Activated CD4-positive, alpha-beta T cell treated with anti-CD3 and anti-CD28 coated beads for 36 hours (primary cell): ENCODE results near the gene SPDYE2B. TPM values are rescaled to one million over a fixed set of nuclear protein-coding genes. Genes with fewer than 3 reads are reported as not detected.
"Not testable (repeated sequence)": the region's sequence is repeated elsewhere in the genome, so short reads cannot be mapped to it uniquely, and the experiment has no call there.

Experiments
- ATAC-seq: fragments of 200-7000 bp; cut with Tn5 transposase; one replicate; pipeline ENCODE4 v1.10.0; 2021; ENCODE audit warnings: mild to moderate bottlenecking, moderate library complexity
- CTCF ChIA-PET: fragments of 350-600 bp; sonication (Branson Sonifier 250); formaldehyde crosslinking; loops from one replicate; lab custom pipeline; 2021; ENCODE audit warnings: antibody characterized with exemption; lab: Charles Lee
- POLR2A ChIA-PET: fragments of 350-600 bp; sonication (Branson Sonifier 250); formaldehyde crosslinking; loops from one replicate; lab custom pipeline; 2021; ENCODE audit warnings: antibody characterized with exemption, inconsistent platforms; lab: Charles Lee
- DNase-seq: peaks from one replicate; pipeline ENCODE4 v3.0.0-alpha.2; 2020
- H3K27ac Mint-ChIP-seq: one replicate; pipeline ENCODE4 v1.8.0; 2021; ENCODE audit warnings: mixed read lengths
- H3K27me3 Mint-ChIP-seq: one replicate; pipeline ENCODE4 v1.8.0; 2021; ENCODE audit warnings: mixed read lengths
- H3K36me3 Mint-ChIP-seq: one replicate; pipeline ENCODE4 v1.8.0; 2021; ENCODE audit warnings: low read depth, mixed read lengths
- H3K4me1 Mint-ChIP-seq: one replicate; pipeline ENCODE4 v1.8.0; 2021; ENCODE audit warnings: mixed read lengths
- H3K4me3 Mint-ChIP-seq: one replicate; pipeline ENCODE4 v1.8.0; 2021; ENCODE audit warnings: mild to moderate bottlenecking, moderate library complexity, mixed read lengths
- H3K9me3 Mint-ChIP-seq: one replicate; pipeline ENCODE4 v1.8.0; 2021; ENCODE audit warnings: low read depth, mixed read lengths
- intact Hi-C, 2 experiments: fragments of 100-400 bp; cut with DNase I in 1 of 2; cut with micrococcal nuclease in 1 of 2; formaldehyde crosslinking; loops; one replicate each; pipeline versions ENCODE4 v1.14.2 to v1.15.1; 2022 to 2024; cut with DNase I, micrococcal nuclease
- total RNA-seq, 2 experiments: library from RNA; stranded (reverse); gene quantifications; one replicate each; pipeline ENCODE4 v1.2.3, GENCODE V29; 2021

Gene SPDYE2B, protein sequence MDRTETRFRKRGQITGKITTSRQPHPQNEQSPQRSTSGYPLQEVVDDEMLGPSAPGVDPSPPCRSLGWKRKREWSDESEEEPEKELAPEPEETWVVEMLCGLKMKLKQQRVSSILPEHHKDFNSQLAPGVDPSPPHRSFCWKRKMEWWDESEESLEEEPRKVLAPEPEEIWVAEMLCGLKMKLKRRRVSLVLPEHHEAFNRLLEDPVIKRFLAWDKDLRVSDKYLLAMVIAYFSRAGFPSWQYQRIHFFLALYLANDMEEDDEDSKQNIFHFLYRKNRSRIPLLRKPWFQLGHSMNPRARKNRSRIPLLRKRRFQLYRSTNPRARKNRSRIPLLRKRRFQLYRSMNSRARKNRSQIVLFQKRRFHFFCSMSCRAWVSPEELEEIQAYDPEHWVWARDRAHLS
- not detected for total RNA-seq

DNA sequence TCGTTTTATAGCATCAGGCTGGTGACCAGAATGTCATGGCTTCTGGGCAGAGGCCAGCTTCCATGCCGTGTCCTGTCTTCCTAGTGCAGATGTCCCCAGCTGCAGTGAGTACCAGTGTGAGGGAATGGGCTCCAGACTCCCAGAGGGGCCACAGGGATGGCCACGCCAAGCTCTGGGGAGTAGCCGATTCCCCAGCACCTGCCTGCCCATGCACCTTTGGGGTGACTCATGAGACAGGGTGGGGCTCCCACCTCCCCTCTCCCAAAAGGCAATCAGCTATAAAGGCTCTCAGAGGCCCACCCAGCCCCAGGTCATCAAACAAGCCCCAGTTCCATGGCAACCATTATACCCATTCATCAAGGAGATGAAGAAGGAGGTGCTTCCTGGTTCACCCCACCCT is at the start of gene SPDYE2B:
Gene SPDYE2B, plus strand, starts transcription at position 396 of the 400 bp plus-strand sequence. CDS start 2,030 bp downstream, outside the sequence.
- intact Hi-C loops, POLR2A ChIA-PET, H3K9me3 Mint-ChIP-seq, H3K4me3 Mint-ChIP-seq, ATAC-seq, H3K27ac Mint-ChIP-seq, H3K27me3 Mint-ChIP-seq, H3K4me1 Mint-ChIP-seq, DNase-seq, H3K36me3 Mint-ChIP-seq, CTCF ChIA-PET: not testable (repeated sequence)

DNA sequence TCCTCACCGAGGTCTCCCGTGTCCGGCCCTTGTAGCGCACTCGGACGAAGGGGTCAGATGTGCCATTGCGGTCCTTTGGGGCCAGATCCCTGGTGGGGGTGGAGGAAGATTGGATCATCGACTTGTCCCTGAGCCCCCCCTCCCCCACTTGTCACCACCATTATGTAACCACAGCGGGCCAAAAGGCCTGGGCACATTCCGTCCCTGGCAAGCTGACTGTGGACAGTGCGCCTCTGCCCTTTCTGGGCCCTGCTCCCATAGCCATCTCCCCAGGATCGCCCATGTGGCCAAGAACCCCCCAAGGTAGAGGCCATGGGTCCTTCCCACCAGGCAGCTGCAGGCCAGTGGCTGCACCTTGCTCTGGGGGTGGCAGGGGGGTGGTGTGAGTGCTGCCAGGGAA is 47.8 kb upstream of the SPDYE2B start:
- POLR2A ChIA-PET, H3K27ac Mint-ChIP-seq, H3K4me3 Mint-ChIP-seq, intact Hi-C loops, DNase-seq, H3K9me3 Mint-ChIP-seq, H3K4me1 Mint-ChIP-seq, H3K36me3 Mint-ChIP-seq, H3K27me3 Mint-ChIP-seq, CTCF ChIA-PET, ATAC-seq: not testable (repeated sequence)

- H3K27ac Mint-ChIP-seq, H3K36me3 Mint-ChIP-seq, intact Hi-C loops, H3K4me1 Mint-ChIP-seq, H3K4me3 Mint-ChIP-seq, CTCF ChIA-PET, POLR2A ChIA-PET, H3K9me3 Mint-ChIP-seq, DNase-seq, H3K27me3 Mint-ChIP-seq: not testable (repeated sequence)
- ATAC-seq, result peak; percentile 20
Observed at GRCh38 chr7:102604431-102605145, 45.5 kb upstream of the SPDYE2B start.

- intact Hi-C loops, ATAC-seq, H3K27me3 Mint-ChIP-seq, H3K36me3 Mint-ChIP-seq, DNase-seq, H3K4me1 Mint-ChIP-seq, H3K9me3 Mint-ChIP-seq, H3K27ac Mint-ChIP-seq, POLR2A ChIA-PET, CTCF ChIA-PET, H3K4me3 Mint-ChIP-seq: not testable (repeated sequence)
Observed at GRCh38 chr7:102606848-102607247, 43.3 kb upstream of the SPDYE2B start.

- H3K4me3 Mint-ChIP-seq, H3K27me3 Mint-ChIP-seq, H3K9me3 Mint-ChIP-seq, DNase-seq, CTCF ChIA-PET, H3K36me3 Mint-ChIP-seq, POLR2A ChIA-PET, intact Hi-C loops, H3K27ac Mint-ChIP-seq, ATAC-seq, H3K4me1 Mint-ChIP-seq: not testable (repeated sequence)
Observed at GRCh38 chr7:102609734-102610133, 40.4 kb upstream of the SPDYE2B start.

- H3K4me1 Mint-ChIP-seq, intact Hi-C loops, H3K36me3 Mint-ChIP-seq, H3K27me3 Mint-ChIP-seq, DNase-seq, POLR2A ChIA-PET, ATAC-seq, H3K9me3 Mint-ChIP-seq, H3K27ac Mint-ChIP-seq, H3K4me3 Mint-ChIP-seq, CTCF ChIA-PET: not testable (repeated sequence)
Observed at GRCh38 chr7:102610441-102610840, 39.7 kb upstream of the SPDYE2B start.

DNA sequence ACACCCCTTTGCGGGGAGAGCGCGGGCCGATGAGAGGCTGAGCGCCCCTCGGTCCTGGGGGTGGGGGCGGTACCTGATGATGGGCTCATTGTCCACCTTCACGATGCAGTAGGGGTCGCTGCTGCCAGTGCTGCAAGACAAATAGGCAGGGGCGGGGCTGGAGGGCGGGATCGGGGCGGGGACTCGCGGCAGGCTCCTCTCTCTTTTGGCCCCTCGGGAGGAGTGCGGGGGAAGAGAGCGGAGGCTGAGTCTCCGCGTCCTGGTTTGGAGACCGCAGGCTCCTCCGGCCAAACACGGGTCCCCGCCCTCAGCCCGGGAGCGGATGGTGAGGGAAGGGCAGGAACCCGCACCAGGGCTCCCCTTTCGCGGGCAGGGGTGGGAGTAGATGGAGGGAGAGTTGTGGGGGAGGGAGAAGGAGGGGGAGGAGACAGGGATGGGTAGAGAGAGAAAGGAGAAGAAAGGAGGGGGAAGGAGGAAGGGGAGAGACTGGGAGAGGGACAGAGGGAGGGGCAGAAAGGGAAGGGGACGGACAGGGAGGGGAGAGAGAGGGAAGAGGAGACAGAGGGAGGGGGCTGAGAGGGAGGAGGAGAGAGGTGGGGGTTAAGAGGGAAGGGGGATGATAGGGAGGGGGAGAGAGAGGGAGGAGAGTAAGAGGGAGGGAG is 39.0 kb upstream of the SPDYE2B start:
- H3K27me3 Mint-ChIP-seq, POLR2A ChIA-PET, H3K4me1 Mint-ChIP-seq, H3K4me3 Mint-ChIP-seq, DNase-seq, H3K27ac Mint-ChIP-seq, intact Hi-C loops, CTCF ChIA-PET, H3K36me3 Mint-ChIP-seq, H3K9me3 Mint-ChIP-seq: not testable (repeated sequence)
- ATAC-seq, result peak; percentile 78

GRCh38 chr7:102611675-102612325 is 38.3 kb upstream of the SPDYE2B start:
- CTCF ChIA-PET, H3K27me3 Mint-ChIP-seq, H3K27ac Mint-ChIP-seq, ATAC-seq, intact Hi-C loops, H3K9me3 Mint-ChIP-seq, H3K4me3 Mint-ChIP-seq, H3K36me3 Mint-ChIP-seq, POLR2A ChIA-PET, H3K4me1 Mint-ChIP-seq: not testable (repeated sequence)
- peak; percentile 12 for DNase-seq

- H3K4me1 Mint-ChIP-seq, CTCF ChIA-PET, intact Hi-C loops, H3K27me3 Mint-ChIP-seq, H3K4me3 Mint-ChIP-seq, H3K36me3 Mint-ChIP-seq, POLR2A ChIA-PET, H3K27ac Mint-ChIP-seq, H3K9me3 Mint-ChIP-seq: not testable (repeated sequence)
- ATAC-seq (peak; percentile 6), DNase-seq (peak; percentile 28)
Observed at GRCh38 chr7:102613575-102614345, 36.4 kb upstream of the SPDYE2B start.

GRCh38 chr7:102614346-102614697 is 35.8 kb upstream of the SPDYE2B start:
- H3K9me3 Mint-ChIP-seq, CTCF ChIA-PET, H3K4me3 Mint-ChIP-seq, intact Hi-C loops, ATAC-seq, POLR2A ChIA-PET, H3K4me1 Mint-ChIP-seq, DNase-seq, H3K27ac Mint-ChIP-seq, H3K27me3 Mint-ChIP-seq, H3K36me3 Mint-ChIP-seq: not testable (repeated sequence)

DNA sequence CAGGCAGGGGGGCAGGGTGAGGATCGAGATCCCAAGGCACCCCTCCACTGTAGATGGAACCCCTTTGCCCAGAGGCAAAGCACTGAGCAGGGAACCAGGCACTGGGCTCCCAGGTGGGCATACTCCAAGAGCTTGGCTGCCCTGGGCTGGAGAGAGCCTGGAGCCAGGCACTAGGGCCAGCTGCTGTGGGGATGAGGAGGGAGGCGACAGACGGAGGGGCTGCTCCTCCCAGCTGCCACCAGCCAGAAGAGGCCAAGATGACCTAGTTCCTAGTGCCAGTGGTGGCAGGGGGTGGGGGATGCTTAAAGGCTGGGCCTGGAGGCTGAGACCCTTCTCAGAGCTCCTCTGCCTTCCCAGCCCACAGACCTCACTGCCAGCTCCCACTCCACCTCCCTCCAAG is 35.2 kb upstream of the SPDYE2B start:
- POLR2A ChIA-PET, H3K27ac Mint-ChIP-seq, H3K4me1 Mint-ChIP-seq, H3K4me3 Mint-ChIP-seq, H3K36me3 Mint-ChIP-seq, ATAC-seq, intact Hi-C loops, DNase-seq, H3K9me3 Mint-ChIP-seq, CTCF ChIA-PET, H3K27me3 Mint-ChIP-seq: not testable (repeated sequence)
